HG03135 (cell line): ENCODE data around the gene MED4.
A peak's percentile ranks its signal among the peaks of the same experiment; 100 is the strongest.

Experiments
- ATAC-seq: cut with Tn5 transposase; IDR thresholded peaks from one replicate; pipeline ENCODE4 v1.9.1; 2021; ENCODE audit warnings: mild to moderate bottlenecking, moderate library complexity; ENCODE audit not compliant: unreplicated experiment

The MED4 gene, protein sequence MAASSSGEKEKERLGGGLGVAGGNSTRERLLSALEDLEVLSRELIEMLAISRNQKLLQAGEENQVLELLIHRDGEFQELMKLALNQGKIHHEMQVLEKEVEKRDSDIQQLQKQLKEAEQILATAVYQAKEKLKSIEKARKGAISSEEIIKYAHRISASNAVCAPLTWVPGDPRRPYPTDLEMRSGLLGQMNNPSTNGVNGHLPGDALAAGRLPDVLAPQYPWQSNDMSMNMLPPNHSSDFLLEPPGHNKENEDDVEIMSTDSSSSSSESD

DNA sequence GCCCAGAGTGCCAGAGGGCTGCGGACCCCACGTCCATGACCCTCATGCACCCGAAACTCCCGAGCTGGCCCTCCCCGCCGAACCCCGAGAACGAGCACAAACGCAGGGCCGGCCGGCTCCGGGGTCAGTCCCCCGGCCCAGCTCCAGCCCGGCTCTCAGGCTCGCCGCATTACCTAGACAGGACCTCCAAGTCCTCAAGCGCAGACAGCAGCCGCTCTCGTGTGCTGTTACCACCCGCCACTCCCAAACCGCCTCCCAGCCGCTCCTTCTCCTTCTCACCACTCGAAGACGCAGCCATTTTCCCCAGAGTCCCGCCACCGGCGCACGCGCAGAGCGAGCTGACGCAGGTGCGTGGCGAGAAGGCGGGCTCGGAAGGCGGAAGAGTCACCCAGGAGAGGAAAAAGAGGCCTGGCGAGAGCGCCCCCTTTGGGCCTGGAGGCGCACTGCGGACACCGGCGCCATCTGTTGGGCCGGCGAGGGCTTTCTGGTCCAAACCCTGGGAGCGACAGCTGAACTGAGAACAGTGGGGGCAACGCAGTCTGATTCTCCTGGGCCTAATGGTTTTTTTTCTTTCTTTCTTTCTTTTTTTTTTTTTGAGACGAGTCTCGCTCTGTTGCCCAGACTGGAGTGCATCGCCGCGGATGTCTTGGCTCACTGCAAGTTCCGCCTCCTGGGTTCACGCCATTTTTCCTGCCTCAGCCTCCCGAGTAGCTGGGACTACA is at the start of gene MED4:
Gene MED4 (minus strand): TSS at position 324 of the 722 bp plus-strand sequence. CDS start 26 bp downstream, at position 298.
- ATAC-seq: peak; percentile 89

DNA sequence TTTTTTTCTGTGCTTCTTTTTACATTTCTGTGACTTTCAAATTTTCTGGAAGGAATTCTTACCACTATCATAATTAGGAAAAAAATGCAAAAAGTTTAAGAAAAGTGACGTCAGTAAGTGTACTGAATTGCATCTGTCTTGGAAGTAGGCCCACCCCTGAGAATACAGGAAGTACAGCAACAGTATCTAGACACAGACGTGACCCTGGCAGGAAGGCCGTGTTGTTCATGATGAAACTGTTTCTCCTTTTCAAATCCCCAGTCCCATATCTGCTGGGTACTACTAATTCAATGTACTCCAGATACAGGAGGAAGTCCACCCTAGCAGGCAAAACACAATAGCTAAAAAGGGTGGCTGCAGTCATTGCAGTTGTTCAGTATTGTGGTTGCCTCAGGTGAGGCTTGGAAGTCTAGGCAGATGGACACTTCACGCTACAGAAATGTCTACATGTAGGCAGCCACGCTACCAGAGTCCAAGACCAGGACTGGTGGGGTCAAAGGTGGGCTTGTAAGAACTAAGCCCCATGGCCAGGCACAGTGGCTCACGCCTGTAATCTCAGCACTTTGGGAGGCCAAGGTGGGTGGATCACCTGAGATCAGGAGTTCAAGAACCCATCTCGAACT is 49.6 kb upstream of the MED4 start:
- no peak for ATAC-seq

GRCh38 chr13:48142436-48142835 is 47.5 kb upstream of the MED4 start:
- ATAC-seq: peak; percentile 93

GRCh38 chr13:48138270-48138669 is 43.4 kb upstream of the MED4 start:
- ATAC-seq: no peak

GRCh38 chr13:48132961-48133360 is 38.1 kb upstream of the MED4 start:
- no peak for ATAC-seq

- no peak for ATAC-seq
Measured at GRCh38 chr13:48131533-48131932, 36.6 kb upstream of the MED4 start.

DNA sequence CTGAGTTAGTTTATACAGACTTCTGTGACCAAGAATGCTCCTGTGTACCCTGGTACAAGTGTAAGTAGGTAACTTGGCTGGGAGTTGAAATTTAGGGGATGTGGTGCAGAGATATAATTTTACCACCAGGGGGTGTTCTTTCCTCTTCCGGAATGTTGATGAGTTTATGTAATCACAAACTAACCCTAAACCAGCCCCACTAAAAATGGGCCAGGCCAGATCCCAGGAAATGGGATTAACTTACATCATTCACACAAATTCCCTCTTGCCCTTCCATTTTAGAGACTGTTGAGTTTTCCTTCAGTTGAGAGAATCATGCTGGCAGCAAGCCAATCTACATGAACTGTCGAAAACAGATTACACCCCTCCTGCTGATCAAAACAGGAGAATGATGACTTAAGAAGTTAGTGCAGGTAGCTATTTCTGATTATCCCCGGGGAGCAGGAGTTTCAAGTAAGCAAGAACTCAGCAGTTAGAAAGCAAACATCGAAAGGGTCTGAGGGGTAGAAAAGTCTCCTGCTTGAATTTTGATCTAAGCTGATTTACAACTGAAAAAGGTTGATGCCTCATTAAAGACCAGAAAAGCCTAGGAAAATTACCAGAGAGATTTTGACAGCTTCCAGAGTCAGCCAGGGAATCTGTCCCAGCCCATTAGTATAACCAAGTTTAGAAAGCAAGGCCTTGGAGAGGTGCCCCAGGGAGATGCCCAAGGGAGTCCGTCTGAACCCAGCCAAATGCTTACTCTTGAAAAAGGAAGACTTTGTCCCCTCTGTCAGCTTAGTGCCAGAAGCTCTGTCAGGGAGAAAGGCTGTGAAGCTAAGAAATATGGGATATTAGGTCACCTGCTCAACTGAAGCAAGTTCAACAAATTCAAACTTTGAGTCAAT is 32.3 kb upstream of the MED4 start:
- no peak for ATAC-seq

DNA sequence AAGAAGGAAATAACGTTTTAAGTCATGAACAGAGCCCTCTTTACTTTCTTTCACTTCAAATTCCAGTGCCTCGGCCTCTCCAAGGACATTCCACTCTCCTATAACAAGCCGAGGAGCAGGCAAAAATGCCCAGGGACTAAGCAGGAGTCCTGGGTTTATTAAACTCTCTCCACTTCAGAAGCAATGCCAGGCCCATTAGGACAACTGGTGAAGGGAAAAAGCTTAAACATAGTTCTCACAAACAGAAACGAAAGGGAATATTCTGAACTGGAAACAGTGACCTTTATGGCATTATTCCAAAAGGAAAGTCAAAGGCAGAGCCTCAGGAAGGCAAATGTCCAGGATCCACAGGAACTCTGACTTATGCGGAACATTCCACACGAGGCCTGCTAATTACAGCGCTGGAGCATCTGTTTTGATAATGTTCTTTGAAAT is 30.9 kb upstream of the MED4 start:
- no peak for ATAC-seq

GRCh38 chr13:48123812-48124211 is 28.9 kb upstream of the MED4 start:
- ATAC-seq: no peak

DNA sequence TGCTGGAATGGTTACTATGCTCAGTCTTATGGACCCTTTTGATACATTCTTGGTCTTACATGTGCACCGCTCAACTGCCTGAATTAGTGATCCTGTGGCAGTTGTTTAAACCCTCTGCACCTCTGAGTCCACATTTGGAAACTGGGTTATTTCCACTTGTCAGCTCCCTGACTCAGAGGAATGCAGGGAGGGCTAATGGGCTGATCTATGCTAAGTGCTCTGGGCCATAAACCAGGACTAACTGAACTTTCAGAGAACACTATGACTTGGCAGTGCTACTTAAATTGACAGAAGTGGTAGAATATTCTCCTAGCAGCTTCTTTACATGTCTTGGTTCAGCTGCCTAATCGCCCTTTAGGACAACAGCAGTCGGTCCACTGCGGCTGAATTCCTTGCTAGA is 26.8 kb upstream of the MED4 start:
- ATAC-seq: no peak

DNA sequence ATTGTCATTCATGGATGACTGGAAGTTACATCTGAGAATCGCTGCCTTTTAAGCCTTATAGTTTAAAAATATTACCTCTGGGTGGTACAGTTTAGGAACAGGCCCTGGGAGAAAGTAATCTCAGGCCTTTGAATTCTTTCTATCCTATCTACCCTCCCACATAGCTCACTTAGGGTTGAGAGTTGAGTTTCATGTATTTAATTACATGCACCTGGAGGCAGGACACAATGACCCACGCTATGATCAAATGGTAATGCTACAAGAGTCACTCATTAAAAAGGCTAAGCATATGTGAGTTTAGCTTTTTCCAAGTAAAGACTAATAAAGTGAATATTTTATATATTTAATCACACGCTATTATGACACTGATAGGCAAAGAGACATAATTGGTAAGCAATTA is 25.3 kb upstream of the MED4 start:
- no peak for ATAC-seq

GRCh38 chr13:48118030-48118429 is 23.1 kb upstream of the MED4 start:
- no peak for ATAC-seq

DNA sequence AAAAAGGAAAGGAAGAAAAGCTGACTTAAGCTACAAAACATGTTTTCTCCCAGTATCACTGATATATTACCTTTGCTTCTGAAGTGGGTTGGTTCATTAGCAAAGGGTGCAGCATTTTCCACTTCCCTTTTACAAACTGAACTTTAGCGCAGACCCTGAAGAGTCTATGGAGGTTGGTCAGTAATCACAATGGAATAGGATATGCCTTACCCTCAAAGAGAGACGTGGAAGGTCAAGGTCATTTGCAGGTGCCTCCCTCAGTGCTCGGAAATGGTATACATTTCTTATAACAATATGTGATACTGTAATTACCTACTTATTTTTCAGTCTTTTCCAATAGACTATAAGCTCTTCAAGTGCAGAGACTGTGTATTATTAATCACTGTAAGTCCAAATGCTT is 21.9 kb upstream of the MED4 start:
- ATAC-seq: no peak

- no peak for ATAC-seq
Measured at GRCh38 chr13:48113756-48114130, 18.8 kb upstream of the MED4 start.

- no peak for ATAC-seq
Measured at GRCh38 chr13:48112896-48113755, 18.2 kb upstream of the MED4 start.

DNA sequence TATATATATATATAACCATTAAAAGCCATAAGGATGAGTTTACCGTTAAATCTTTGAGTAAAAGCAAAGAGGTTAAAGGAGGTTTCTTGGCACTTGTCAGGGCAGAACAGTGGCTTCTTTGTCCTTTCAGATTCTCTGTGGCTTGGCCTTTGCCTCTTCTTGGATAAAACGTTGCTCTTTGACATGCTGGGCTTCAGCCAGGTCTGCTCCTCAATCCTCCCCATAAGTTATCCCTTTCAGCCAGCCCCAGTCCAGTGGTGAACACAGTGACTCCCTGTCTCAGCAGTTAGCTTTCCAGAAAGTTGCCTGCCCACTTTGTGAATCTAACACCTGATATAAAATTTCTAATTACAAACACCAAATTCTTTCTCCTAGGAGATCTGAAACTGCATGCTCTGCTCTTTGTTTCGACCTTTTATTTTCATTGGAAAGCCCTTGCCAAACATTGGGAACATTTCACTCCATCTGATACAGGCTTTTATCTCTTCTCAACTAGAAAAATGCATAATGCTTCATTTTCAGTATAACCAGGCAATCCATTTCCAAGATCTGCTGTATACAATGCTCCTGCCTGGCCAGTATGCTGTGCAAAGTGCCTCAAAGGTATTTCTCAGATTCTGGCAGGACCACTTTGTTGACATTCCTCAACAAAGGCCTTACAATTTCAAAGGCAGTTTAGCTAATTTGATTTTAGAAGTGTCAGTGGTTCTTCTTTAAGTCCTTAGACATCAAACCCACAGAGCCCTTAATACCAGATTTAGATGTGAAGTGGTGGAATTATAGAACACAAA is 16.2 kb upstream of the MED4 start:
- no peak for ATAC-seq

- ATAC-seq: no peak
Measured at GRCh38 chr13:48110132-48110868, 15.4 kb upstream of the MED4 start.

GRCh38 chr13:48108106-48108505 is 13.2 kb upstream of the MED4 start:
- ATAC-seq: no peak

GRCh38 chr13:48097793-48098192 is 2.9 kb upstream of the MED4 start:
- ATAC-seq: no peak
